ENCODE data around the gene VPS37C.
"Not testable (repeated sequence)": the region's sequence is repeated elsewhere in the genome, so short reads cannot be mapped to it uniquely, and the experiment has no call there.

The VPS37C gene

GRCh38 chr11:61174949-61175348 is 13.7 kb upstream of the VPS37C start:
- DNase-seq (ENCODE audit: low read depth), result no peak

GRCh38 chr11:61174273-61174672 is 13.0 kb upstream of the VPS37C start:
- no peak for DNase-seq (ENCODE audit: low read depth)

GRCh38 chr11:61173456-61173855 is 12.2 kb upstream of the VPS37C start:
- no peak for DNase-seq (ENCODE audit: low read depth)

- DNase-seq (ENCODE audit: low read depth), result no peak
These were observed 11.7 kb upstream of the VPS37C start for GRCh38 chr11:61172888-61173287.

GRCh38 chr11:61172356-61172755 is 11.1 kb upstream of the VPS37C start:
- DNase-seq (ENCODE audit: low read depth), result no peak

- no peak for DNase-seq (ENCODE audit: low read depth)
These were observed 10.7 kb upstream of the VPS37C start for GRCh38 chr11:61171907-61172306.

GRCh38 chr11:61170566-61170965 is 9.3 kb upstream of the VPS37C start:
- DNase-seq (ENCODE audit: low read depth), result no peak

- no peak for DNase-seq (ENCODE audit: low read depth)
These were observed 7.6 kb upstream of the VPS37C start for GRCh38 chr11:61168800-61169199.

GRCh38 chr11:61168042-61168688 is 6.9 kb upstream of the VPS37C start:
- DNase-seq (ENCODE audit: low read depth), result no peak

- DNase-seq (ENCODE audit: low read depth), result not testable (repeated sequence)
These were observed 5.1 kb upstream of the VPS37C start for GRCh38 chr11:61166331-61166730.

- DNase-seq (ENCODE audit: low read depth), result not testable (repeated sequence)
These were observed 4.6 kb upstream of the VPS37C start for GRCh38 chr11:61165785-61166184.

GRCh38 chr11:61164606-61165424 is 3.6 kb upstream of the VPS37C start:
- no peak for DNase-seq (ENCODE audit: low read depth)

GRCh38 chr11:61163714-61164605 is 2.7 kb upstream of the VPS37C start:
- DNase-seq (ENCODE audit: low read depth), result no peak

- no peak for DNase-seq (ENCODE audit: low read depth)
These were observed 1.8 kb upstream of the VPS37C start for GRCh38 chr11:61163021-61163420.

GRCh38 chr11:61162092-61162941 is 1.1 kb upstream of the VPS37C start:
- no peak for DNase-seq (ENCODE audit: low read depth)

GRCh38 chr11:61160487-61161189 is 588 bp downstream of the VPS37C start:
- DNase-seq (ENCODE audit: low read depth), result no peak

GRCh38 chr11:61158691-61159381 is 2.4 kb downstream of the VPS37C start:
- no peak for DNase-seq (ENCODE audit: low read depth)

GRCh38 chr11:61157743-61158142 is 3.5 kb downstream of the VPS37C start:
- no peak for DNase-seq (ENCODE audit: low read depth)

GRCh38 chr11:61155741-61156140 is 5.5 kb downstream of the VPS37C start:
- no peak for DNase-seq (ENCODE audit: low read depth)

GRCh38 chr11:61155312-61155711 is 5.9 kb downstream of the VPS37C start:
- DNase-seq (ENCODE audit: low read depth), result no peak

Data from non-pigmented ciliary epithelial cell (primary cell).